Mesenchymal stem cell (in vitro differentiated cells and primary cell): ENCODE measurements around the gene MRPS27.

ENCODE experiments used
- DNase-seq: peaks from one replicate; pipeline ENCODE4 v3.0.0-alpha.2; 2013
- H2AFZ ChIP-seq: one replicate; pipeline ENCODE4 v1.6.1; 2013; ENCODE audit warnings: low read depth, mild to moderate bottlenecking, control low read depth, inconsistent platforms, low read length, moderate library complexity
- H2AK5ac ChIP-seq: 2 replicates; pipeline ENCODE4 v1.6.1; 2013; ENCODE audit warnings: low read length, moderate library complexity, mild to moderate bottlenecking, inconsistent platforms; ENCODE audit not compliant: severe bottlenecking
- H2BK120ac ChIP-seq: one replicate; pipeline ENCODE4 v1.6.1; 2013; ENCODE audit warnings: low read depth, mild to moderate bottlenecking, inconsistent platforms, low read length, moderate library complexity
- H2BK12ac ChIP-seq, 2 experiments: one replicate each; pipeline ENCODE4 v1.6.1; 2013; ENCODE audit warnings: inconsistent platforms in 2 of 2, low read length in 2 of 2, mild to moderate bottlenecking in 2 of 2, moderate library complexity in 2 of 2, control low read depth in 1 of 2
- H2BK15ac ChIP-seq: one replicate; pipeline ENCODE4 v1.6.1; 2013; ENCODE audit warnings: mild to moderate bottlenecking, low read depth, inconsistent platforms; ENCODE audit not compliant: poor library complexity, severe bottlenecking
- H2BK5ac ChIP-seq: 2 replicates; pipeline ENCODE4 v1.6.1; 2013; ENCODE audit warnings: low read depth, mild to moderate bottlenecking, low read length, control low read depth, inconsistent platforms; ENCODE audit not compliant: poor library complexity, severe bottlenecking
- H3K14ac ChIP-seq, 2 experiments: one replicate each; pipeline ENCODE4 v1.6.1; 2013; ENCODE audit warnings: inconsistent platforms in 2 of 2, low read length in 2 of 2, control low read depth in 1 of 2, mild to moderate bottlenecking in 1 of 2, moderate library complexity in 1 of 2
- H3K18ac ChIP-seq, 2 experiments: one replicate each; pipeline ENCODE4 v1.6.1; 2013; ENCODE audit warnings: inconsistent platforms in 2 of 2, low read length in 2 of 2, control low read depth in 1 of 2, low read depth in 1 of 2, mild to moderate bottlenecking in 1 of 2
- H3K23ac ChIP-seq, 2 experiments: one replicate each; pipeline ENCODE4 v1.6.1; 2013; ENCODE audit warnings: inconsistent platforms in 2 of 2, low read length in 2 of 2, mild to moderate bottlenecking in 2 of 2, moderate library complexity in 2 of 2, control low read depth in 1 of 2
- H3K27ac ChIP-seq: 2 replicates; pipeline ENCODE4 v1.5.1; 2013; ENCODE audit warnings: mild to moderate bottlenecking, moderate library complexity, low read length, control low read depth, inconsistent platforms; ENCODE audit not compliant: poor library complexity, severe bottlenecking
- H3K27me3 ChIP-seq, 2 experiments: 2 replicates each; pipeline versions ENCODE4 v1.6.1 to v1.7.0; 2013; ENCODE audit warnings: low read length in 2 of 2, mild to moderate bottlenecking in 2 of 2, moderate library complexity in 2 of 2, control low read depth in 1 of 2, inconsistent platforms in 1 of 2; ENCODE audit not compliant: control insufficient read depth in 1 of 2, insufficient read depth in 1 of 2
- H3K36me3 ChIP-seq, 2 experiments: 2 replicates each; pipeline versions ENCODE4 v1.6.1 to v1.7.0; 2013; ENCODE audit warnings: low read length in 2 of 2, control low read depth in 1 of 2, inconsistent platforms in 1 of 2, low read depth in 1 of 2, mild to moderate bottlenecking in 1 of 2; ENCODE audit not compliant: insufficient read depth in 2 of 2, control insufficient read depth in 1 of 2
- H3K4ac ChIP-seq, 2 experiments: one replicate each; pipeline ENCODE4 v1.6.1; 2013; ENCODE audit warnings: inconsistent platforms in 2 of 2, low read length in 2 of 2, mild to moderate bottlenecking in 2 of 2, moderate library complexity in 2 of 2, control low read depth in 1 of 2, low read depth in 1 of 2
- H3K4me1 ChIP-seq: 2 replicates; pipeline ENCODE4 v1.6.1; 2013; ENCODE audit warnings: low read depth, low read length, control low read depth; ENCODE audit not compliant: control insufficient read depth, insufficient read depth
- H3K4me2 ChIP-seq: 2 replicates; pipeline ENCODE4 v1.6.1; 2013; ENCODE audit warnings: low read length, mild to moderate bottlenecking, inconsistent platforms; ENCODE audit not compliant: poor library complexity, severe bottlenecking
- H3K4me3 ChIP-seq, 2 experiments: 2 replicates each; pipeline versions ENCODE4 v1.5.1 to v1.7.0; 2013; ENCODE audit warnings: low read length in 2 of 2, mild to moderate bottlenecking in 2 of 2, control low read depth in 1 of 2, low read depth in 1 of 2; ENCODE audit not compliant: insufficient read depth in 1 of 2
- H3K79me1 ChIP-seq: replicated peaks from 2 replicates; pipeline ENCODE4 v1.6.1; 2013; ENCODE audit warnings: mild to moderate bottlenecking, control low read depth, low read length, inconsistent platforms; ENCODE audit not compliant: poor library complexity, severe bottlenecking
- H3K9ac ChIP-seq: 2 replicates; pipeline ENCODE4 v1.7.0; 2013; ENCODE audit warnings: mild to moderate bottlenecking, low read length, moderate library complexity
- H3K9me3 ChIP-seq: 2 replicates; pipeline ENCODE4 v1.7.0; 2013; ENCODE audit warnings: mild to moderate bottlenecking, low read length; ENCODE audit not compliant: control insufficient read depth
- H4K8ac ChIP-seq: one replicate; pipeline ENCODE4 v1.6.1; 2013; ENCODE audit warnings: inconsistent platforms, mild to moderate bottlenecking, low read length, moderate library complexity
- H4K91ac ChIP-seq: one replicate; pipeline ENCODE4 v1.6.1; 2013; ENCODE audit warnings: mild to moderate bottlenecking, low read length, inconsistent platforms
- WGBS: methylation state at CpG from one replicate; pipeline ENCODE4 v1.1.7; 2013; ENCODE audit warnings: mixed read lengths; 5-methylcytosine and 5-hydroxymethylcytosine counted together

MRPS27 gene

DNA sequence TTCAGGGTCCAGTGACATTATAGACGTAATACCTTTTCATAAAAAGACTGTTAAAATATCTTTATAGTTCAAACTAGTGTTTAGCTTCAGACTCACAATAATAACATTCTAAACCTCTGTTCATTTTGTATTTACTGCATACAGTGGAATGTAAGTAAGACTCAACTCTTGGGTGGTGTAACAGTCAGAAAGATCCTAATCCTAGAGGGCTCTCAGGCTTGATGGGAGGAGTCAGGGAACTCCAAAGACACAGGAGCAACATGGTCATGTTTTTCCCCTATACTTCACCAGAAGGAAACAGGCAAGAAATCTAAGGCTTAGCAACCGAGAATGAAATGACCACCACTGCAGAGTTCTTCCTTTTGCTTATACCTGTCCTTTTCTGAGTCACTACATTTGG lies 82.6 kb downstream of the MRPS27 start:
- Histone ChIP-seq H3K27ac (no peak overlapping the region), H2BK120ac (no peak overlapping the region), H4K8ac (no peak overlapping the region), H3K4ac (no peak overlapping the region), H3K4me2 (no peak overlapping the region), H3K14ac (no peak overlapping the region), H3K36me3 (peaks cover 0 to 29% of the 10 kb centered on the region in 2 experiments), H2BK12ac (no peak overlapping the region), H3K18ac (no peak overlapping the region), H2AFZ (no peak overlapping the region), H3K9me3 (no peaks in the 10 kb centered on the region), H2AK5ac (no peak overlapping the region), H4K91ac (no peak overlapping the region), H3K4me1 (peaks cover under 1% of the 10 kb centered on the region), H2BK5ac (no peak overlapping the region), H3K9ac (no peak overlapping the region), H3K27me3 (no peaks in the 10 kb centered on the region), H2BK15ac (no peak overlapping the region), H3K79me1 (peaks cover 12% of the 10 kb centered on the region), H3K4me3 (no peak overlapping the region), H3K23ac (no peak overlapping the region)
- WGBS = no CpG with 5 or more reads among the region's 2 CpGs
- peak; percentile 34 for DNase-seq

- peaks cover 4% of the 10 kb centered on the region for H3K79me1 ChIP-seq
- H3K4me1 ChIP-seq = no peaks in the 10 kb centered on the region
- no peak overlapping the region for H2AFZ ChIP-seq
- H2BK5ac ChIP-seq = no peak overlapping the region
- no peak overlapping the region for H2BK120ac ChIP-seq
- no peak overlapping the region for H2AK5ac ChIP-seq
- no peaks in the 10 kb centered on the region for H3K9me3 ChIP-seq
- H3K4me2 ChIP-seq = no peak overlapping the region
- H3K27ac ChIP-seq = no peak overlapping the region
- no peak overlapping the region for H4K91ac ChIP-seq
- WGBS = 0% methylated on average over 1 of the region's 1 CpG
- H3K36me3 ChIP-seq = peaks cover 0 to 46% of the 10 kb centered on the region in 2 experiments
- H3K4ac ChIP-seq = no peak overlapping the region
- no peak overlapping the region for H2BK12ac ChIP-seq
- H3K27me3 ChIP-seq = no peaks in the 10 kb centered on the region
- H3K14ac ChIP-seq = no peak overlapping the region
- DNase-seq = peak; percentile 39
- H3K9ac ChIP-seq = no peak overlapping the region
- no peak overlapping the region for H4K8ac ChIP-seq
- no peak overlapping the region for H3K4me3 ChIP-seq
- no peak overlapping the region for H2BK15ac ChIP-seq
- H3K23ac ChIP-seq = no peak overlapping the region
- no peak overlapping the region for H3K18ac ChIP-seq
These were observed 84.3 kb downstream of the MRPS27 start for GRCh38 chr5:72235725-72236124.

DNA sequence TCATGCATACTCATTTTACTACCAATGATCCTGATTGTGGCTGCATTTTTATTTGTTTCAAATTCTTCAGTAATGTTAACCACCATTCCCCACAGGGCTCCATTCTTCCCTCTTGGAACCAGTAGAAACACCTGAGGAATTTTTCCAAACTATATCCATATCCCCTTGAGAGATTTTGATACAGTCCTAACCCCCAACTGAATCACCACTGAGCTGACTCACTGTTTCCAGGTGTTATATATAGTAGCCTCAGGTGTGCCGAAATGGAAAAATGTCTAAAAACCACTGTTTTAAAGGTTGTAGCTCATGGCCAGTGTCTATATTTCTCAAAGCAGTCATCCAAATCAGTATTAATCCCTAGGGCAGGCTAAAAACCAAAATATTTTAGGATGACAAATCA lies 85.2 kb downstream of the MRPS27 start:
- no peak overlapping the region for H4K8ac ChIP-seq
- H2BK15ac ChIP-seq = no peak overlapping the region
- peaks cover 0 to 54% of the 10 kb centered on the region in 2 experiments for H3K36me3 ChIP-seq
- H3K79me1 ChIP-seq = peaks cover 4% of the 10 kb centered on the region
- H2BK12ac ChIP-seq = no peak overlapping the region
- no peak overlapping the region for H4K91ac ChIP-seq
- H3K14ac ChIP-seq = no peak overlapping the region
- no peaks in the 10 kb centered on the region for H3K9me3 ChIP-seq
- H3K18ac ChIP-seq = no peak overlapping the region
- peak overlapping the region; percentile 36 for H2AK5ac ChIP-seq
- H3K4me1 ChIP-seq = no peaks in the 10 kb centered on the region
- no peak overlapping the region for H3K4ac ChIP-seq
- no peaks in the 10 kb centered on the region for H3K27me3 ChIP-seq
- no CpG with 5 or more reads among the region's 1 CpG for WGBS
- H3K9ac ChIP-seq = peak overlapping the region; percentile 22
- no peak overlapping the region for H2BK5ac ChIP-seq
- H3K4me2 ChIP-seq = no peak overlapping the region
- H3K4me3 ChIP-seq = no peak overlapping the region
- DNase-seq = no peak
- no peak overlapping the region for H2AFZ ChIP-seq
- no peak overlapping the region for H2BK120ac ChIP-seq
- H3K23ac ChIP-seq = no peak overlapping the region
- peak overlapping the region; percentile 64 for H3K27ac ChIP-seq

- Histone ChIP-seq H3K4ac (no peak overlapping the region), H2BK120ac (no peak overlapping the region), H4K91ac (no peak overlapping the region), H3K27ac (peak overlapping the region; percentile 64), H3K4me1 (no peaks in the 10 kb centered on the region), H2BK5ac (no peak overlapping the region), H3K14ac (no peak overlapping the region), H3K79me1 (peaks cover 4% of the 10 kb centered on the region), H3K4me2 (no peak overlapping the region), H2BK15ac (no peak overlapping the region), H3K18ac (no peak overlapping the region), H2AK5ac (no peak overlapping the region), H3K27me3 (no peaks in the 10 kb centered on the region), H3K4me3 (no peak overlapping the region), H3K9me3 (no peaks in the 10 kb centered on the region), H3K23ac (no peak overlapping the region), H2AFZ (no peak overlapping the region), H4K8ac (no peak overlapping the region), H2BK12ac (no peak overlapping the region), H3K9ac (peak overlapping the region; percentile 22), H3K36me3 (peaks cover 0 to 58% of the 10 kb centered on the region in 2 experiments)
- peak; percentile 62 for DNase-seq
These were observed 85.8 kb downstream of the MRPS27 start for GRCh38 chr5:72234265-72234700.
